Measurements from ENCODE around the gene FUS. TPM values are rescaled to one million over a fixed set of nuclear protein-coding genes. Genes with fewer than 3 reads are reported as not detected.

The FUS gene
- total and polyA plus RNA-seq, 2 of the 13 experiments (the other 11 are each of a cell fraction or from before 2014, with no cell fraction given), result 68.1 to 168 TPM

DNA sequence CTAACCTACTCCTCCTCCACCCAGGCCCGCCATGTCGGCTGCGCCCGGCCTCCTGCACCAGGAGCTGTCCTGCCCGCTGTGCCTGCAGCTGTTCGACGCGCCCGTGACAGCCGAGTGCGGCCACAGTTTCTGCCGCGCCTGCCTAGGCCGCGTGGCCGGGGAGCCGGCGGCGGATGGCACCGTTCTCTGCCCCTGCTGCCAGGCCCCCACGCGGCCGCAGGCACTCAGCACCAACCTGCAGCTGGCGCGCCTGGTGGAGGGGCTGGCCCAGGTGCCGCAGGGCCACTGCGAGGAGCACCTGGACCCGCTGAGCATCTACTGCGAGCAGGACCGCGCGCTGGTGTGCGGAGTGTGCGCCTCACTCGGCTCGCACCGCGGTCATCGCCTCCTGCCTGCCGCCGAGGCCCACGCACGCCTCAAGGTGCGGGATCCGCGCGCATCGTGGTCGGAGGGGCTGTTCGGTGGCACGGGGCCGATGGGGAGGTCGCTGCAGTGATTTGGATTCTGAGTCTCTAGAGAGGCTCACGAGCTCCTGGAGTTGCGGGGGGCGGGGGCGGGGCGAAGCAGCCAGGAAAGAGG is 34.9 kb downstream of the FUS start:
- H3K4me1 ChIP-seq (ENCODE audit: insufficient read depth, low read length), result peaks cover 12% of the 10 kb centered on the region
- H3K4me2 ChIP-seq (ENCODE audit: low read depth, low read length), result no peak overlapping the region; the same call in 1 of the 2 replicates
- no peaks in the 10 kb centered on the region for H3K79me2 ChIP-seq (ENCODE audit: insufficient read depth, low read length)
- 64% methylated on average over 39 of the region's 58 CpGs for WGBS (ENCODE audit: low lambda C conversion rate)
- ChIA-PET POLR2A (interaction anchor here (2.3 kb wide), 1 partner anchor 35 kb away, joined by 11 read pairs; the partner anchor contains the start of gene FUS), CTCF (ENCODE audit: low intra/inter-chr PET ratio, low total read pairs) (no interaction called here)
- H3K9me3 ChIP-seq (ENCODE audit: low read length), result no peaks in the 10 kb centered on the region
- peaks cover 18 to 57% of the 10 kb centered on the region in 2 experiments for H3K27me3 ChIP-seq (ENCODE audit: control insufficient read depth in 1 of 2, insufficient read depth in 2 of 2, low read length in 2 of 2)
- no peak for FAIRE-seq
- TF ChIP-seq, protein P1, sequence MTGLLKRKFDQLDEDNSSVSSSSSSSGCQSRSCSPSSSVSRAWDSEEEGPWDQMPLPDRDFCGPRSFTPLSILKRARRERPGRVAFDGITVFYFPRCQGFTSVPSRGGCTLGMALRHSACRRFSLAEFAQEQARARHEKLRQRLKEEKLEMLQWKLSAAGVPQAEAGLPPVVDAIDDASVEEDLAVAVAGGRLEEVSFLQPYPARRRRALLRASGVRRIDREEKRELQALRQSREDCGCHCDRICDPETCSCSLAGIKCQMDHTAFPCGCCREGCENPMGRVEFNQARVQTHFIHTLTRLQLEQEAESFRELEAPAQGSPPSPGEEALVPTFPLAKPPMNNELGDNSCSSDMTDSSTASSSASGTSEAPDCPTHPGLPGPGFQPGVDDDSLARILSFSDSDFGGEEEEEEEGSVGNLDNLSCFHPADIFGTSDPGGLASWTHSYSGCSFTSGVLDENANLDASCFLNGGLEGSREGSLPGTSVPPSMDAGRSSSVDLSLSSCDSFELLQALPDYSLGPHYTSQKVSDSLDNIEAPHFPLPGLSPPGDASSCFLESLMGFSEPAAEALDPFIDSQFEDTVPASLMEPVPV (CRISPR knock-in tag; IDR thresholded peaks at IDR 0.05), result no peak
- TF ChIP-seq ZNF30 (CRISPR knock-in tag; IDR thresholded peaks at IDR 0.05), result no peak
- TF ChIP-seq NCOA5 (CRISPR knock-in tag; IDR thresholded peaks at IDR 0.05), result no peak
- TF ChIP-seq ZNF224 (CRISPR knock-in tag; IDR thresholded peaks at IDR 0.05), result no peak
- TF ChIP-seq, protein P2, sequence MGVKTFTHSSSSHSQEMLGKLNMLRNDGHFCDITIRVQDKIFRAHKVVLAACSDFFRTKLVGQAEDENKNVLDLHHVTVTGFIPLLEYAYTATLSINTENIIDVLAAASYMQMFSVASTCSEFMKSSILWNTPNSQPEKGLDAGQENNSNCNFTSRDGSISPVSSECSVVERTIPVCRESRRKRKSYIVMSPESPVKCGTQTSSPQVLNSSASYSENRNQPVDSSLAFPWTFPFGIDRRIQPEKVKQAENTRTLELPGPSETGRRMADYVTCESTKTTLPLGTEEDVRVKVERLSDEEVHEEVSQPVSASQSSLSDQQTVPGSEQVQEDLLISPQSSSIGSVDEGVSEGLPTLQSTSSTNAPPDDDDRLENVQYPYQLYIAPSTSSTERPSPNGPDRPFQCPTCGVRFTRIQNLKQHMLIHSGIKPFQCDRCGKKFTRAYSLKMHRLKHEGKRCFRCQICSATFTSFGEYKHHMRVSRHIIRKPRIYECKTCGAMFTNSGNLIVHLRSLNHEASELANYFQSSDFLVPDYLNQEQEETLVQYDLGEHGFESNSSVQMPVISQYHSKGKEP (CRISPR knock-in tag; IDR thresholded peaks at IDR 0.05), result no peak
- TF ChIP-seq NR2C2 (CRISPR knock-in tag; IDR thresholded peaks at IDR 0.05; ENCODE audit: borderline replicate concordance), result no peak
- no peak for TF ChIP-seq ELF1 (CRISPR knock-in tag; IDR thresholded peaks at IDR 0.05)
- no peak; the same call in 2 of the 3 replicates for ATAC-seq
- H2AFZ ChIP-seq (ENCODE audit: low read length), result no peak overlapping the region
- H3K9ac ChIP-seq (ENCODE audit: insufficient read depth, low read depth, low read length), result no peak overlapping the region
- intact Hi-C loops (cut with micrococcal nuclease; ENCODE audit: unreplicated experiment) (no loop called here), in situ Hi-C loops (cut with HindIII; ENCODE audit: extremely low pct_ligation_motif_present, low pct_unique_long_range_greater_than_20kb) (loop anchor here (25.0 kb wide), 2 partner anchors 223 to 648 kb away; partner anchors contain the start of genes COX6A2, ZNF267 and ZNF843)
- no peaks in the 10 kb centered on the region for H4K20me1 ChIP-seq (ENCODE audit: insufficient read depth, low read length)
- no TSS peak for BruUV-seq (replicated peaks)
- no peak for DNase-seq (ENCODE audit: low spot score)
- no peak overlapping the region for H3K27ac ChIP-seq (ENCODE audit: extremely low read length, insufficient read depth, low read length)
- no peaks in the 10 kb centered on the region for H3K36me3 ChIP-seq (replicated peaks in 1 of 2; ENCODE audit: control insufficient read depth in 1 of 2, insufficient read depth in 2 of 2, low read length in 2 of 2)
- peak overlapping the region in 1 of 3 experiments; percentile 69; a peak in 1 of 6 replicates for H3K4me3 ChIP-seq (replicated peaks in 1 of 3; ENCODE audit: insufficient read depth in 1 of 3, low read depth in 2 of 3, low read length in 3 of 3)

All from HepG2 (cell line).